Upper lobe of left lung (tissue), 6 donors: ENCODE data around the gene RAP1GAP. TPM values are rescaled to one million over a fixed set of nuclear protein-coding genes. Genes with fewer than 3 reads are reported as not detected.

Source experiments
- ATAC-seq, 2 donors: fragments of 200-7000 bp; cut with Tn5 transposase; one replicate each; pipeline ENCODE4 v1.9.1; 2022; ENCODE audit warnings: mild to moderate bottlenecking in 2 of 2, moderate library complexity in 2 of 2; ENCODE audit not compliant: low FRiP score in 2 of 2
- DNase-seq, 2 donors: peaks; one replicate each; pipeline ENCODE4 v3.0.0-alpha.2; 2019 to 2020
- H3K27ac ChIP-seq, 4 donors: fragments of 200-600 bp; sonication (generic); one replicate each; pipeline ENCODE4 v1.5.1; 2016 to 2019
- H3K27me3 ChIP-seq, 4 donors: fragments of 200-600 bp; sonication (generic); one replicate each; pipeline ENCODE4 v1.5.1; 2017 to 2019
- H3K36me3 ChIP-seq, 4 donors: fragments of 200-600 bp; sonication (generic); one replicate each; pipeline ENCODE4 v1.5.1; 2016 to 2019
- H3K4me1 ChIP-seq, 4 donors: fragments of 200-600 bp; sonication (generic); one replicate each; pipeline ENCODE4 v1.5.1; 2018 to 2019
- H3K4me3 ChIP-seq, 4 donors: fragments of 200-600 bp; sonication (generic); one replicate each; pipeline ENCODE4 v1.5.1; 2017 to 2019; ENCODE audit warnings: mild to moderate bottlenecking in 2 of 4, moderate library complexity in 1 of 4
- H3K9me3 ChIP-seq, 4 donors: fragments of 200-600 bp; sonication (generic); one replicate each; pipeline ENCODE4 v1.5.1; 2018 to 2019
- EP300 ChIP-seq, 4 donors: sonication (generic); formaldehyde crosslinking; IDR thresholded peaks; one replicate each; pipeline ENCODE4 v1.5.1; 2017; ENCODE audit warnings: antibody characterized with exemption in 4 of 4, control low read depth in 2 of 4
- POLR2A ChIP-seq, 4 donors: fragments of 450-650 bp; IDR thresholded peaks; one replicate each; pipeline ENCODE4 v1.5.1; 2016 to 2017; ENCODE audit warnings: antibody characterized with exemption in 4 of 4, mild to moderate bottlenecking in 2 of 4
- POLR2AphosphoS5 ChIP-seq, 2 donors: sonication (generic); formaldehyde crosslinking; IDR thresholded peaks; one replicate each; pipeline ENCODE4 v1.5.1; 2017; ENCODE audit warnings: antibody characterized with exemption in 2 of 2
- WGBS, 2 donors: methylation state at CpG; one replicate each; pipeline ENCODE4 v1.1.5; 2017 to 2018; 5-methylcytosine and 5-hydroxymethylcytosine counted together
- total RNA-seq, 6 donors: library from RNA; depleted of rRNA in 4 of 6; stranded (reverse); fragments of >200 nt in 4 of 6; gene quantifications; one replicate each; pipeline versions ENCODE4 v1.1.0 to v1.2.1, GENCODE V29; 2016 to 2021
- TF ChIP-seq, protein P1 (sequence below), 6 experiments: fragments of 450-650 bp in 4 of 6; fragments of 200-600 bp in 2 of 6; sonication (generic) in 2 of 6; IDR thresholded peaks; one replicate each; pipeline ENCODE4 v1.5.1; 2016 to 2019; ENCODE audit warnings: antibody characterized with exemption in 6 of 6
- donor health status: DM: no; HTN: no; CAD: no; lungs with moderate emphysema.
- donor health status: DM: no; HTN: yes; CAD: no; lungs with severe emphysema.

RAP1GAP gene
- total RNA-seq, 6 donors from 2014 or later = 26.9 to 65.2 (median 36.7) TPM

DNA sequence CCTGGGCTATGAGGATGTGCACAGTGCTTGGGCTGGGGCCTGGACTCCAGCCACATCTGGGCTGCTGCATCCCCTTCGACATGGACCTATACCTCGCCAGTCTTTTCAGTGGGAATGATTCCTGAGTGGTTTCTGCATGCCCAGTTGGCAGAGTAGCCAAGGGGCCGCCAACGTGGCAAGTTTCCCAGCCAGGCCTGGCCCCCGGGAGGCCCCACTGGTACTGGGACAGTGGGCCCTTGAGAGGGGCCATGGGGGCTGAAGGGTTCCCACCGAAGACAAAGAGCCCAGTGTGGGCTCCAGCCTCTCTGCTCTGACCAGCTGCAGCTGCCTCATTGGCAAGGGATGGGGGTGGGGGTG is 15.4 kb downstream of the RAP1GAP start:
- peaks cover 9 to 30% (median 22%) of the 10 kb centered on the region in 4 donors for H3K4me1 ChIP-seq
- H3K27me3 ChIP-seq = peaks cover 0 to 21% (median 0%) of the 10 kb centered on the region in 4 donors
- no peak for TF ChIP-seq POLR2AphosphoS5 (IDR thresholded peaks at IDR 0.05)
- peak overlapping the region in 2 of 4 donors; percentile 40 to 49 for H3K27ac ChIP-seq
- no peak for DNase-seq
- WGBS, 2 donors = 77 to 80% methylated on average over 1 to 3 of the region's 6 CpGs
- H3K9me3 ChIP-seq = no peaks in the 10 kb centered on the region
- no peak overlapping the region for H3K4me3 ChIP-seq
- ATAC-seq = no peak
- H3K36me3 ChIP-seq = no peaks in the 10 kb centered on the region

- H3K4me3 ChIP-seq = no peak overlapping the region
- H3K9me3 ChIP-seq = no peaks in the 10 kb centered on the region
- TF ChIP-seq POLR2A (IDR thresholded peaks at IDR 0.05) (no peak), EP300 (IDR thresholded peaks at IDR 0.05) (no peak), POLR2AphosphoS5 (IDR thresholded peaks at IDR 0.05) (no peak)
- TF ChIP-seq, protein P1, sequence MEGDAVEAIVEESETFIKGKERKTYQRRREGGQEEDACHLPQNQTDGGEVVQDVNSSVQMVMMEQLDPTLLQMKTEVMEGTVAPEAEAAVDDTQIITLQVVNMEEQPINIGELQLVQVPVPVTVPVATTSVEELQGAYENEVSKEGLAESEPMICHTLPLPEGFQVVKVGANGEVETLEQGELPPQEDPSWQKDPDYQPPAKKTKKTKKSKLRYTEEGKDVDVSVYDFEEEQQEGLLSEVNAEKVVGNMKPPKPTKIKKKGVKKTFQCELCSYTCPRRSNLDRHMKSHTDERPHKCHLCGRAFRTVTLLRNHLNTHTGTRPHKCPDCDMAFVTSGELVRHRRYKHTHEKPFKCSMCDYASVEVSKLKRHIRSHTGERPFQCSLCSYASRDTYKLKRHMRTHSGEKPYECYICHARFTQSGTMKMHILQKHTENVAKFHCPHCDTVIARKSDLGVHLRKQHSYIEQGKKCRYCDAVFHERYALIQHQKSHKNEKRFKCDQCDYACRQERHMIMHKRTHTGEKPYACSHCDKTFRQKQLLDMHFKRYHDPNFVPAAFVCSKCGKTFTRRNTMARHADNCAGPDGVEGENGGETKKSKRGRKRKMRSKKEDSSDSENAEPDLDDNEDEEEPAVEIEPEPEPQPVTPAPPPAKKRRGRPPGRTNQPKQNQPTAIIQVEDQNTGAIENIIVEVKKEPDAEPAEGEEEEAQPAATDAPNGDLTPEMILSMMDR (IDR thresholded peaks at IDR 0.05) = no peak
- WGBS, 2 donors = 44 to 54% methylated on average over 9 of the region's 10 CpGs
- peak in 1 of 2 donors; percentile 52 for DNase-seq
- peaks cover 9 to 30% (median 22%) of the 10 kb centered on the region in 4 donors for H3K4me1 ChIP-seq
- no peaks in the 10 kb centered on the region for H3K36me3 ChIP-seq
- ATAC-seq = peak in 1 of 2 donors; percentile 64
- H3K27ac ChIP-seq = peak overlapping the region in 2 of 4 donors; percentile 40 to 67
- peaks cover 0 to 21% (median 0%) of the 10 kb centered on the region in 4 donors for H3K27me3 ChIP-seq
These were observed 16.0 kb downstream of the RAP1GAP start for GRCh38 chr1:21652937-21653743.

DNA sequence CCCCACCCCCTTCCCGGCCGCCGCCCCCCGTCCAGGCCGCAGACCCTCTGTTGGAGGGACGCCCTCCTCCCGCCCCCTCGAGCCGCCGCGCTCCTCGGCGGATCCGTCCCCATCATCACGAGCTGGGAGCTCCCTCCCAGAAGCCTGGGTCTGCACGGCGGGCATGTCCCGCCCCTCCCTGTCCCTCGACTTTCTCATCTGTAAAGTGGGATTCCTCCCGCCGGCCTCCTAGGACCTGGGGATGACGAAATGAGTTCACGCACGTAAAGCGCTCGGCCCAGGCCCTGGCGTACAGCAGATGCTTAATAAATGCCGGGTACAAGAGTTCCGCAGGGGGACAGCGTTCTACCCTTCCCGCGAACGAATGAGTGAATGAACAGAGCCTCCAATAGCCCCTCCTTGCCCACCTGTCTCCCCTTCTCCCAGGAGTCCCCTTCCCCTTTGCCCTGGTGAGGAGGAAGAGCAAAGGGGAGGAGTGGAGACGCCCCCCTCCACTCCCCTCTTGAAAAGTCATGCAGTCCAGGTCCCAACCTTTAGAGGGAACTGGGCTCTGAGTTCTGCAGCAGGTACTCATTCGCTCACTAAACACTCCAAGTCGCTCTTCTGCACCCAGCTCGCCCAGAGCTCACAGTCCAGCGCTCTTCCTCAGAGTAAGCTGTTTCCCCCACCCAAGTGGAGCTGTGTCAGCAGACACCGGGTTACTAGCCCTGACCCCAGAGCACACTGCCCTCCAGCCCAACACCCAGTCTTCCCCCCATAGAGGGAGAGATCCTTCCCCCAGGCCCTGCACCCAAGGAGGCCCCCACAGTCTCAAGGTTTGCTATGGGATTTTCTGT is 16.8 kb downstream of the RAP1GAP start:
- DNase-seq (no peak), ATAC-seq (no peak)
- peaks cover 9 to 30% (median 22%) of the 10 kb centered on the region in 4 donors for H3K4me1 ChIP-seq
- no peaks in the 10 kb centered on the region for H3K9me3 ChIP-seq
- H3K27me3 ChIP-seq = peaks cover 0 to 24% (median 0%) of the 10 kb centered on the region in 4 donors
- TF ChIP-seq, protein P1 (IDR thresholded peaks at IDR 0.05) = no peak
- no peak for TF ChIP-seq POLR2A (IDR thresholded peaks at IDR 0.05)
- no peak for TF ChIP-seq EP300 (IDR thresholded peaks at IDR 0.05)
- no peak for TF ChIP-seq POLR2AphosphoS5 (IDR thresholded peaks at IDR 0.05)
- H3K4me3 ChIP-seq = peak overlapping the region in 3 of 4 donors; percentile 47 to 54 (median 53)
- H3K27ac ChIP-seq = peak overlapping the region in 2 of 4 donors; percentile 62 to 67
- H3K36me3 ChIP-seq = no peaks in the 10 kb centered on the region
- WGBS, 2 donors = 19 to 34% methylated on average over 9 to 27 of the region's 39 CpGs

DNA sequence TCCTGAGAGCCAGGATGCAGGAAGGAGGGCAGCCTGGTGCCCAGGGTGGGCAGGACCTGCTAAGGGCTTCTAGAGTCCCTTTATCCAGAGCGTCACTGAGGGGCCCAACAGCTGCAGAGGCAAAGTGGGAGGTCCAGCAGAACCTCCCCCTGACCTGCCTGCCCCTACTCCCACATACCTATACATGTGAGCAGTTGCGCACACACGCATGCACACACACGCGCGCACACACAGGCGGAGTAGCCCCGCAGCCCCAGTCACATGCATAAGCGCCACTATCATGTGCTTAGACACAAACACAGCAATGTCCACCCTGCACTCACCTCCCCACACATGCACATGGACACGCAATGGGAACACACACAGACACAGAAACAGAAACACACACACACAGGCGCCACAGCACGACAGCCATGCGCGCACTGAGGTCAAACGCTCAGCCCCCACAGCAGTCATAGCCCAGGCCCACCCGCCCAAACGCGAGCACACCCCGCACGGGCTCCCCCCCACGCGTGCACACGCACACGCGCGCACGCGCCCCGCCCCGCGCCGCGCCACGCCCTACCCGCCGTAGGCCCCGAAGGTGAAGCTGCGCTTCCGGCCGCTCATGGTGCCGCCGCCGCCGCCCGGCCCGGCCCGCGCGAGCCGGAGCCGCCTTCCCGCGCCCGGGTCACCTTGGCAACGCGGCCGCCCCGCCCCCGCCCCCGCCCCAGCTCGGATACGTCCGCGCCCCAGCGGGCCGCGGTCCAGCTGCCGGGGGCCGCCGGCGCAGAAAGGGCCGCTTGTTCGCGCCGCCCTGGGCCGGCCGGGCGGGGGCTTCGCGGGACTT is 17.7 kb downstream of the RAP1GAP start:
- WGBS, 2 donors = 12% methylated on average over 15 of the region's 80 CpGs; no CpG with 5 or more reads in 1 of the 2 donors
- H3K27ac ChIP-seq = peak overlapping the region in 2 of 4 donors; percentile 62 to 67
- DNase-seq (peak; percentile 40 to 92), ATAC-seq (peak in 1 of 2 donors; percentile 48)
- peaks cover 0 to 24% (median 0%) of the 10 kb centered on the region in 4 donors for H3K27me3 ChIP-seq
- H3K9me3 ChIP-seq = no peaks in the 10 kb centered on the region
- peaks cover 9 to 30% (median 22%) of the 10 kb centered on the region in 4 donors for H3K4me1 ChIP-seq
- no peaks in the 10 kb centered on the region for H3K36me3 ChIP-seq
- peak overlapping the region in 3 of 4 donors; percentile 47 to 54 (median 53) for H3K4me3 ChIP-seq
- no peak for TF ChIP-seq EP300 (IDR thresholded peaks at IDR 0.05)

DNA sequence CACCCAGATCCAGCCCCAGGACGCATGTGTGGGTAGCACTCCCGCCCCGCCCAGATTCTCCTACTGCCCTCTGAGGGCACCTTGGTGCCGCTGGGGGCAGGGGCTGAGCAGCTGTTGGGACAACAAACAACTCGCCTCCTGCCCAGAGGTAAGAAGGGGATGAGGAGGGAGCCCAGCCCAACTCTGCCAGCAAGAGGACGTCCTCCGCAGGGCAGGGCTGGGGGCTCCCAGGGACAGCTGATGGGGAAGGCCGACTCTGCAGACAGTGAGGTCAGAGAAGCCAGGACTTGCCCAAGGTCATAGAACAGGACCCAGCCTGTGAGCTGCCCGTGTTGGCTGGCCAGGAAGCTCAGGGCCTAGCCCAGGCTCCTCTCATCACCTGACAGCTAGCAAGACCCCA is 18.8 kb downstream of the RAP1GAP start:
- no peak for DNase-seq
- H3K27me3 ChIP-seq = peaks cover 0 to 24% (median 0%) of the 10 kb centered on the region in 4 donors
- TF ChIP-seq EP300 (IDR thresholded peaks at IDR 0.05) = no peak
- no peaks in the 10 kb centered on the region for H3K9me3 ChIP-seq
- 64 to 76% methylated on average over 2 to 9 of the region's 9 CpGs for WGBS, 2 donors
- H3K36me3 ChIP-seq = no peaks in the 10 kb centered on the region
- ATAC-seq = no peak
- H3K4me1 ChIP-seq = peaks cover 9 to 30% (median 21%) of the 10 kb centered on the region in 4 donors
- no peak overlapping the region for H3K27ac ChIP-seq
- H3K4me3 ChIP-seq = no peak overlapping the region
